ENCODE data around the gene CMC2. TPM values are rescaled to one million over a fixed set of nuclear protein-coding genes. Genes with fewer than 3 reads are reported as not detected.

The CMC2 gene
- total RNA-seq, 1 donor from 2014 or later, result 36.1 TPM

Other genes starting within 250 kb of the CMC2 start
- gene CDYL2, start 202.3 kb downstream of the CMC2 start, total RNA-seq, result 7.6 TPM
- 5.4 TPM for gene CENPN, start 329 bp upstream of the CMC2 start, total RNA-seq
- 54.1 TPM for gene ATMIN, start 29.0 kb upstream of the CMC2 start, total RNA-seq
- gene C16orf46, start 70.4 kb upstream of the CMC2 start, total RNA-seq, result 3.7 TPM
- 25.8 TPM for gene GCSH, start 89.5 kb upstream of the CMC2 start, total RNA-seq
- not detected for gene BCO1, start 231.8 kb upstream of the CMC2 start, total RNA-seq